GDM1 (cell line): ENCODE results near the gene TRAF3IP1.
A peak's percentile ranks its signal among the peaks of the same experiment; 100 is the strongest.
"Not testable (repeated sequence)": the region's sequence is repeated elsewhere in the genome, so short reads cannot be mapped to it uniquely, and the experiment has no call there.

Experiments
- DNase-seq: peaks from one replicate; lab custom pipeline; 2025; lab: John Stamatoyannopoulos, UW

The TRAF3IP1 gene, protein sequence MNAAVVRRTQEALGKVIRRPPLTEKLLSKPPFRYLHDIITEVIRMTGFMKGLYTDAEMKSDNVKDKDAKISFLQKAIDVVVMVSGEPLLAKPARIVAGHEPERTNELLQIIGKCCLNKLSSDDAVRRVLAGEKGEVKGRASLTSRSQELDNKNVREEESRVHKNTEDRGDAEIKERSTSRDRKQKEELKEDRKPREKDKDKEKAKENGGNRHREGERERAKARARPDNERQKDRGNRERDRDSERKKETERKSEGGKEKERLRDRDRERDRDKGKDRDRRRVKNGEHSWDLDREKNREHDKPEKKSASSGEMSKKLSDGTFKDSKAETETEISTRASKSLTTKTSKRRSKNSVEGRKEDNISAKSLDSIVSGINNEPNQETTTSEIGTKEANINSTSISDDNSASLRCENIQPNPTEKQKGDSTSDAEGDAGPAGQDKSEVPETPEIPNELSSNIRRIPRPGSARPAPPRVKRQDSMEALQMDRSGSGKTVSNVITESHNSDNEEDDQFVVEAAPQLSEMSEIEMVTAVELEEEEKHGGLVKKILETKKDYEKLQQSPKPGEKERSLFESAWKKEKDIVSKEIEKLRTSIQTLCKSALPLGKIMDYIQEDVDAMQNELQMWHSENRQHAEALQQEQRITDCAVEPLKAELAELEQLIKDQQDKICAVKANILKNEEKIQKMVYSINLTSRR

DNA sequence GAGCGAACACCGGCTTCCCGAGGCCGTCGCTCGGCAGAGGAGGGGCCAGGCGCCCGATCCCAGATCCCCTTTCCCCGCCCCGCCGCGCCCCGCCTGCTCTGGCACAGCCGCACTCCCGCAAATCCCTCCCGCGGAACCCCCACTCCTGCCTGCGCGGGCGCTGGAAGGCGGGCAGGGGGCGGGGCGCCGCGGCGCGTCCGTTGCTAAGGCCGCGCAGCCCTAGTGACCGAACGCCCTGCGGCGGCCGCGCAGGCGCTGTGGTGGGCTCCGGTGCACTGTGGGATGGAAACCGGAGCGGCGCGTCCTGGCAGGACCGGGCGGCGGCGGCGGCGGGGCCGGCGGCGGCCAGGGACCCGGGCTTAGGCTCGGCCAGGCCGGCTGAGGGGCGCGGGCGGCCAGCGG, at the start of gene TRAF3IP1:
TRAF3IP1 (plus strand) TSS at position 273 of the 402 bp plus-strand sequence. CDS start 145 bp downstream, outside the sequence.
- peak; percentile 73 for DNase-seq

DNA sequence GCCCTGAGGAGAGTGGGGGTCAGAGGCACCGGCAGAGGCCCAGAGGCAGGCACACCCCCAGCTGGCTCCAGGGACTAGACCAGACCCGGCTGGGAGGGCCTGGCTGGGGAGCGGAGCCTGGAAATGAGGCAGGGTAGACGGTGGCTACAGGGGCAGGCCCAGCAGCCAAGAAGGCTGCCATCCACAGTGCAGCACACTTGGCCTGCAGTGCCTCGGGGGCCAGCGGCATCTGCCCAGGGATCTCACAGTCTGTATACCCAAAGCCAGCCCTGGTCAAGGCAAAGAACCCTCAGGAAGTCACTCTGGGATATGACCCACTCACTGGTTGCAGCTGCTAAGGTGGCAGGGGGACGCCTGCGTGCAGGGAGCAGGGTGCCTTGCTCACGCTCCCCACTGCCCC, 49.7 kb upstream of the TRAF3IP1 start:
- no peak for DNase-seq

DNA sequence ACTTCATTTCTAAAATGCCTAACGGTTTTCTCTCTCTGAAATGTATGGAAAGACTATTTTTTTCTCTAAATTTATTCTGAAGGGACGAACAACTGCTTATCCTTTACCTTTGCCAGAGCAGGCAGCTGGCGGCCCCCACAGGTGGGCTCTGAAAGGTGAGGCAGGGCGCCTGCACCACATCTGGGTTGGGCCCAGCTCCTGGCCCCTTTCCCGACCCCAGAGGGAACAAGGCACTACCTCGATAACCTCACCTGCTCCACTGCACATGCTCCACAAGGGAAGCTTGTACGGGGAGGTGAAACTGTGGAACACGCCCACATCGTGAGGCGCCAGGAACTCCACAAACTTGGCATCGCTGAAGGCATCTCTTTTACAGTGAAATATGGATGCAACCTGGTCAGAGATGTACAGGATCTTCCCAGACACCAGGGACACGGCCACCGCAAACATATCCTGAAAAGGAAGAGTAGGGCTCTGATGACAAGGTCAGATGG, 49.2 kb upstream of the TRAF3IP1 start:
- no peak for DNase-seq

DNA sequence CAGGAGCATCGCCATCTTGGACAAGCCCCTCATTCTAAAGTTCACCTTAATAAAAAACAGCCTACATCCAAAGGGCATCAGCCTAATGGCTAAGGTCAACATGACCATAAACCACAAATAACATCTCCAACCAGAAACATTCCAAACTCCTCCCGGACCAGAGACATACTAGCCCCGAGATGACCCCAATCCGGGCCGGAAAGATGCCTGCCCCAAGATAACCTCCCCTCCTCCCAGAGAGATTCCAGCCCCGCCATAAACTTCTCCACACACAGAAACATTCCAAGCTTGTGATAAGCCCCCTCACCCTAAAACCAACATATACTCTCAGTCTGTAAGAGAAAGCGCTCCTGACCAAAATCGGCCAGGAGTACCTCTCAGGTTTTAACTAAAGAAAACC, 48.6 kb upstream of the TRAF3IP1 start:
- DNase-seq: not testable (repeated sequence)

DNA sequence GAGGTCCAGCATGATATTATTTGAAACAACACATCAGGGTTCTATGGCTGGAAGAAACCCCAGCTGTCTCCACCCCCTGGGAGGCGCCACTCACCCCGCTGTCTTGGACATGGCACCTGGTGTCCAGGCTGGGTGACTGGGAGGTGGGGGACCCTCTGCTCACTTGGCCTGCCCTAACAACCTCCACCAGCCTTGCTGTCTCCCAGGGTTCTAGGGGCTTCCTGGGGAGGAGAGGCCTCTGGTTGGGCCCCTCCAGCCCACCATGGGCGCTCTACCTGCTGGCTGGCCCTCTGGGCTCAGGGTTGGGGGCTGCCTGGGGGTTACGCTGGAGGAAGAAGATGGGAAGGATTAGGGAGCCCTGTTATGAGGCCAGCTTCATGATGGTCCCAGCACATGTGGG, 48.2 kb upstream of the TRAF3IP1 start:
- DNase-seq: no peak

DNA sequence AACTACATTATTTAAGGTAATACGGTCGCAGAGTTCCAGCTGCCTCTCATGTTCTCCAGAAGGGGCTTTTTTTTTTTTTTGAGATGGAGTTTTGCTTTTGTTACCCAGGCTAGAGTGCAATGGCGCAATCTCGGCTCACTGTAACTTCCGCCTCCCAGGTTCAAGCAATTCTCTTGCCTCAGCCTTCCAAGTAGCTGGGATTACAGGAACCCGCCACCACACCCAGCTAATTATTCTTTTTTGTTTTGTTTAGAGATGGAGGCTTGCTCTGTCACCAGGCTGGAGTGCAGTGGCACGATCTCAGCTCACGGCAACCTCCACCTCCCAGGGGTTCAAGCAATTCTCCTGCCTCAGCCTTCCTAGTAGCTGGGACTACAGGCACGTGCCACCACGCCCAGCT, 46.9 kb upstream of the TRAF3IP1 start:
- DNase-seq: not testable (repeated sequence)

DNA sequence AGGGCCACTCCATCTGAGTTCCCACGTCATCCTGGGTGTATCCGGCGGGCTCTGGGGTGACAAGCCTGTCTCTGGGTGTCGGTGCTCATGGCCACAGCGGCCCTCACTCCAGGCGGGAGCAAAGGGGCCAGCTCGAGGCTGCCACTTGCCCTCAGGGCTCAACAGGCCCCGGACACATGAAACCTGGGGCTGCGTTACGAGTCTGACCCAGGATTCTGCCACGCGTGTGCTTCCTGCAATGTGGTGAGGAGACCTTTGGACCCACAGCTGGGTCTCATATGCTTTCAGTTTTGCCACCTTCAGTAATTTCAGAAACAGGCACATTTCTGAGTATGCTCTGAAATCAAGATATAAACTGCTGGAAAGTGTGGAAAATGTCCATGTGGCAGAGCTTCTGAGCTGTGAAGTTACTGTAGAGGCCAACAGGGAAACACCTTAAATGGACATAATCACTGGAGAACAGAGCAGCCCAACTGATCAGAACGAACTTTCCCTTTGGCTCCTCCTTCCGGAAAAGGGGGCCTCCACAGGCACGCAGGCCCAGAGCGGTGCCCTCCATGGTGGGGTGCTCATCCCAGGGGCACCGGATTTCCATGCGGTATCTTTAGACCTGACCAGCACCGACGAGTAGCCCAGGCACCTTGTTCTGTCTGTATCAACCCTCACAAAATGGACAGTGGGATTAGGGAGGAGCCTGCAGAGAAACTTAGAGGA, 46.0 kb upstream of the TRAF3IP1 start:
- no peak for DNase-seq

DNA sequence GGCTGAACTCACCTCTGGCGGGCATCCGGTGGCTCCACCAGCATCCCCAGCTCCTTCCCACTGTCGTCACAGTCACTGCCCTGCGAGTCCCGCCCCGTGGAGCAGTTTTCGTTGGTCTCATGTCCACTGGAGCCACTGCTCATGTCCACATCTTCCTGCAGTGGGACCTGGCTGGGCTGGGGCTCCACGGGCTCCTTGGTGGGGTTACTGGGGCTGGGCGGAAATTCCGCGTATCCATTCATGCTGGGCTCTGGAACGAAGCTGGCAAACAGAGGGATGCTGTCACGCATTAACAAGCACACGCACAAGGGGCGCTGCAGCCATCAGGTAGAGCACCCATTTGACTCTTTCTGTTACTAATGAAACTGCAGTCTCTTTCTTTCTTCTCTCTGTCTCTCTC, 42.6 kb upstream of the TRAF3IP1 start:
- DNase-seq: no peak

DNA sequence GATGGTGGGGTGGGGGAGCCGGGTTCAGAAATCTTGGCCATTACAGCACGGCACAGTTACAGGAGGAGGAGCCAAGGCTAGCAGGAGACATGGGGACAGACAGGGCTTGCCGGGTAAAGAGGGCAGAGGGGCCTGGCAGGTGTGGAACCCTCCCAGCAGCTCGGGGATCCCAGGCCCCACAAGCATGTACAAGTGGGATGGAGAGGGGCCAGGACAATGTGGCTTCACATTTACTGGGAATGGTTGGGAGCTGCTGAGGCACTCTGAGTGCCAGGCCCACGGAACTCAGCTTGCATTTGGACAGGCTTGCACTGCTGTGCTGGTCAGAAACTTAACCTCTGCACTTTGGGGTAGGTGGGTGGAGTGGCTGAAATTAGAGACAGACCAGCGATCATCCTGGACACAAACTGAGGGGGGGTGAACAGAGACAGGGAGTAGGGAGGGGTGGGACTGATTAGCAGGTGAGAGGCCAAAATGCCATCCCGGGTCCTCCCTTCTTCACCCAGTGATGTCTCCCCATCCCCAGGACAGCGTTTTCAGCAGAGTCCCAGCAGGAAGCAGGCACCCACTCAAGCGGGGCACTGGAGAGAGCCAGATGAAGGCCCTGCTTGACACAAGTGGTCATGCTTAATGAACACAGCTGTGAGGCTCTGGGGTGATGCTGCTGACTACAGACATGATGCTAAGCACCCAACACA, 41.5 kb upstream of the TRAF3IP1 start:
- no peak for DNase-seq

DNA sequence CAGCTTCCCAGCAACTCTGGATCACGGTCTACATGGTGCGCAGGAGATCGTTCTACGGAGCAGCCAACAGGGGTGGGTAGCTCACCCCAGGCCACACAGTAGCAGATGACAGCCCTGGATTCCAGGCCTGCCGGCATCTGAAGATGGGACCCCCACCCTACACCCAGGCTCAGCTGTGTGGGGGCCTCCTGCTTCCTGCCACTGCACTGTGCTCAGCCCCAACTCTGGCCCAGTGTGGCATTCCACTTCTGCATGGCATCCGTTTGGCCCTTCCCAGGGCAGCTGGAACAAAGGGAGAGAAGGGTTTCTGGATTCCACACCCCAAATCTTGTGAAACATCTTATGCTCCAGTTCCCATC, 41.0 kb upstream of the TRAF3IP1 start:
- no peak for DNase-seq

DNA sequence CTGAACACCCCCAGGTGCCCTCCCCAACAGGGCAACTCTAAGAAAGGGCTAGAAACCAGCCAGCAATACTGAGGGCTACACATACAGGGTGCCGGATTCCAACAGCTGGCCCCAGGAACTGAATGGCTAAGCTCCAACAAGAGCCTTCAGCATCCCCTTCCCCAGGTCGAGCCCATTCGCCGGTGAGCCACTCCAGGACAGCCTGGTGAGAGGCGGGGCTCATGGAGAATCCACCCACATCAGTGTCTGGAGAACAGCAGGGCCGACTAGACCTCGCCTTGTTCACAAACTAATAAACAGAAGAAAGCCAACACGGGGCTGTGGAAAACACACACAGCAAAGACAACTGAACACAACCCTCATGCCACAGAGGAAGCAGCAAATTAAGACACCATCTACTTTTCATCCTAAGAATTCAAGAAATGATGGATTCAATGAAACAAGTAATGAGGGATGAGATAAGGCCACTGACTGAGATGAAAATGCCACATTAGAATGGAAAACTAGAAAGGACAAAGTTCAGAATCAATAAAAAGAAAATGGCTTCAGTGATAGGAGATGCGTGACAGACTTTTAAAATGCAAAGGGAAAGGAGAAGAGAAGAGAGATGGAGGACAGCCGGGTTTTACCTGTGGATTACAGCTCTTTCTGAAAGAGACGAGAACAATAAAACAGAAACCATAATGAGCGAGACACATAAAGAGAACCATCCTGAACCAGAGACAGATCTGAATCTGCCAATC, 40.1 kb upstream of the TRAF3IP1 start:
- no peak for DNase-seq

DNA sequence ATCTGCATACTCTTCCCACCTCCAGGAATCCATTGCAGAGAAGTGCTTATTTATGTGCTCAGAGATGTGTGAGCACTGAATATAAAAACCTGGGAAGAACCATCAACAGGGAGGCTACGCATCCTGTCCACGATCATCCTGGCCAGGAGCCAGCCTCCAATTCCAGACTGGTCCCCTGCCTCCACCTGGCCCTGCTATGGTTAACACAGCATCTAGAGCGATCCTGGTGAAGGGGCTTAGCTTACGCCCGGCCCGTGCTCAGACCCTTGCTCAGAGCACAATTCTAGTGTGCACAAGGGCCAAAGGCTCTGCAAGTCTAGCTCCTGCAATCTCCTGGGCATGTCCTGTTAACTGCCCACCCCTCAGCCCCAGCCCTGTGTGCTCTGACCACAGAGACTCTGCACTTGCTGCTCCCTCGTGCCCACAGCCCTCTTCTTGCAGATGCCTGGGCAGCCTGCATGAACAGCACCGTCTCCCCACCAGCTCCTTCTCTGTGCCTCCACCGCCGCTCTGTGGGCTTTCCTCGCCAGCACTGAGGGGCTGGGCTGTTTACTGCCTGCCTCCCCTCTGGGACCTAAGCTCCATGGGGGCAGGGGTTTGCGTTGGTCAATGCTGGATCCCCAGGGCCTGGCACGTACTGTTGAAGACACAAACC, 38.4 kb upstream of the TRAF3IP1 start:
- DNase-seq: no peak

DNA sequence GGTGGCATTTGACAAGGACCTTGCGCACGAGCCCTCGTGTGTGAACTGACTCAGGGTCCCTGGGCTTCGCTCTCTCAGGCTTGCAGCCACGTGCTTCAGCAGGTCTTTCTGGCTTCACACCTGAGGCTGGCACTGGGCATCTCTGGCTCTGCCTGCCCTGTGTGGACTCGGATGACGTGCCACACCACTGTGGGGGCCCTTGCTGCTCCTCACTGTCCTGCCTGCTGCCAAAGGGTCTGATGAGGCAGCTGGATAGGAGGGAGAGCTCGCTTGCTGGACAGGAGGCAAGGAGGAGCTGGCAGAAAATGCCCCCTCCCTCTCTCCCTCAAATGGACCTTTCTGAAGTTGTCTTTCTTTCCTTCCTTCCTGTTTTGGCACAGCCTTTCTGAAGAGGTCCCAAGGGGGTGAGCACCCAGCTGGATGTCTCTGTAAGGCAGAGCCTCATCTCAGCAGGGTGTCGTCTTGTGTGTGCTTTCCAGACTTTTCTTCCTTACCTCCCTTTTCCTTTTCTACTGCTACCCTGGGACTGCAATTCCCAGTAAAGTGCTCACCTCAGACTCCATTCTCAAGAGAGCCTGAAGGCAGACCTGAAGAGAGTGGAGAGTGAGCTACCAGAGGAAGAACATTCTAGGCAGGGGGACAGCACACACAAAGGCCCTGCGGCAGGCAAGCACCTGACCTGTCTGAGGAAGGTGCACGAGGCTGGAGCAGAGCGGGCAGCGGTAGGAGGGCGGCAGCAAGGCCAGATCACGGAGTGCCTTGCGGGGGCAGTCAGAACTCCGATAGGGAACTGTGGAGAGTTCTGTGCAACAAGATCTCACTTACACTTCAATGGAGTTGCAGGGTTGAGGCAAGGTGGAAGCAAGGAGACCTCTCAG, 37.2 kb upstream of the TRAF3IP1 start:
- no peak for DNase-seq

DNA sequence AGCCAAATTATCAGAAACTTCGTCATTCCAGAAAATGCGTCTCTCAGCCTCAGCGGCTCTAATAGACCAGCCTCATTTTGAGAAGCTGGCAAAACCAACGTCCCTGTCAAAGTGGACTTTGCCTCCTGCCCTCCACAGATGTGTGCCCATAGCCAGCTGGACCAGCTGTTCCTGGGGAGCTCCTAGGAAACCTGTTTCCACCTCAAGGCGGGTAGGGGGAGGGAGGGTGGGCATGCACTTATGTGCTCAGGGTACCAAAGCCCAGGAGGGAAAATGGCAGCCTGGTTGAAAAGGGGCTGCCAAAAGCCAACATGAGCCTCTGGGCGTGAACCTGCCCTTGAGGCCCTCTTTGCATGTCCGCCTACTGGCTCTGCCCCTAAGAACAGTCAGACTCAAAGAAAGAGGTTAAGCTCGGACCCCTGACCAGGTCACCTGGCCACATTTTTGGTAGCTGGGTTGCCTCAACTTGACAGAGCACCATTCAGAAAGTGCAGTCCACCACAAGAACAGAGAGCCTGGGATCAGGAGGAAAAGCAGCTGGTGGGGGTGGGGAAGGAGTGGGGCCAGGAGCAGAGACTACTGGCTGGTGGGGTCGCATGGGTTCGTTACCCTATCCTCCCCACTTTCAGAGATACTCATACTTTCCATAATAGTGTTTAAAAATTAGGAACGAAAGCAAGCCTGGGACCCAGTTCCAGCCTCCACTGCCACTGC, 35.4 kb upstream of the TRAF3IP1 start:
- DNase-seq: no peak

DNA sequence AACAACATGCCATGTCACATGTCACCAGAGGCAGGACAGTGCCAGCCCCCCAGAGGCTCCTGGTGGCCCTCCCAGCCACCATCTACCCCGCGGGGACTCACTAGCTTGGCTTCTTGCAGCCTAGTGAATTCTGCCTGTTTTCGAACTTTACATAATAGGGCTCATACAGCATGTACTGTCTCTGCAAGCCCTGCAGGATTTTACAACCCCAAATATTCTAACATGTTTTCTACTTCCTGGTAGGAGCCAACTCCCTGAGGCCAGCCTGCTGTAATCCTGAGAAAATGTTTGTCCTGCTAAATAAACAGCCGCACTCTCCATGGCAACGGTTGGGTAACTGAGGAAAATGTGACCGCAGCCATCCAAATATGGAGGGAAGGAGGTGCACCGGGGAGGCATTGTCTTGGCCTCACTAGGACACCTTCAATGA, 34.6 kb upstream of the TRAF3IP1 start:
- no peak for DNase-seq

DNA sequence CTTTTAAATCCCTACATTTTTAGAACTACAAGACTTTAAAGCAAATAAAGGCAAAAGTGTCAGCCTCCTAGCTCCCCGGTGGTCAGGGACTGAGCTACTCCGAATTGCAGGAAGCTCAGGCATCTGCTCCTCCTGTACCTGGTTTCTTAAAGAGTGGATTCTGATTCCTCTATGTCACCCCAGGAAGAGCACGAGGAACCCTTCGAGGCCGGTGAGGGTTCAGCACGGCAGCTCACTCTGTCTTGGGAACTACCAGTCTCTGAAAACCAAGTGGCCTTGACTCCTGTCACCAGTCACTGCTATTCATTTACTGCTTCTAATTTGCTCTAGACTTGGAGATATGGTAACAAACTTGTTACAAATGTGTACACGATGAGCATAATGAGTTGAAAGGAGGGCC, 34.2 kb upstream of the TRAF3IP1 start:
- no peak for DNase-seq

DNA sequence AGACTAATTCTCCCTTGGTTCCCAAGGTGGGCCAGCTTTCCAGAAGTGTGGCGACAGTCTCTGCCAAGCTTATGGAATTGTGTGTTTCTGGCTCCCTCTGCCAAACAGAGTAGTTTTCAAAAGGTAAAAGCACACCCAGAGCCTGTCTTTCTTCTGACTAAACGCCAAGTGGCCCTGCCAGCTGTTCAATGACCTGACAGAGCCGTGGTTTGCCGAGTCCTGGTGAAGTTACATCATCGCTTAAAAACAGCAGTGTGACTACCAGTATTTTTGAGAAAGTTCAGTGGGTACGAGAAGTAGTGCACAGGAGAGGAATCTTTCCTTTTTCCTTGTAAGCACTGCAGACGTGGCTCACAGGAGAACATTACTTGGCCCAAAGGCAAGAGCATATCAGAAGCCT, 33.8 kb upstream of the TRAF3IP1 start:
- no peak for DNase-seq

DNA sequence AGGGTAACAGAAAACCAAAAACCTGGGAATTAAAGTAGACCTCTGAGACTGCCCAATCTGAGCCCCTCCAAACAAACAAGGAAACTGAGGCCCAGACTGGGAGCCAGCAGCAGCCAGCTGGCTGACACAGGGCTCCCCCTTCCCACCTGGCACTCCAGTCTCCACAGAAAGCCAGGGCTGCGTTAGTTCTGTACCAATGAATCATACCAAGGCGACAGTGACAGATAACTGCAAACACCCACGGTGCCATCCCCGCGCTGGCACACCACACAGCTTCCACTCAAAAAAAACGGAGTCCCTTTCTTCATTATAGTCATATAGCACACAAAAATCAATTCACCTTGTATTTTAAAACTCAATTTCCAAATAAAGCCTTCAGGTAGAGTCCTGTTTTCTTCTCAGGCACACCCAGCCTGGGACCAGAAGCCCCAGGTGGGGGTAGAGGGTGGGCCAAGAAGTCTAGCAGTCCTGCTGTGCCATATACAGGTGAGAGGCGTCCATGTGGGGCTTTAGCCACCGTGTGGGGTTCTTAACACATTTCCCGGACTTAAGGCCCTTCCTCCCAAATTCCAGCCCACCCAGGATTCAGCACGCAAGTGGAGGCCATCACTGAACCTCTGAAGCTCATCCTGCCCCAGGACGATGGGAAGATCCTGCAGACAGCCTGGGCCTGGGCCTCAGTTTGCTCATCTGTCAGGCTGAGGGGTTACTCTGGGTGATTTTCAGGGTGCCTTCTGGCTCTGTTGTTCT, 33.2 kb upstream of the TRAF3IP1 start:
- DNase-seq: no peak
